ENCODE data around the gene ADGRB3. TPM values are rescaled to one million over a fixed set of nuclear protein-coding genes. Genes with fewer than 3 reads are reported as not detected.

Gene ADGRB3
- total and polyA plus RNA-seq, 2 donors (not counting 3 experiments of a cell fraction or from before 2014, with no cell fraction given), result not detected

- BruUV-seq (replicated peaks), result no TSS peak
- Histone ChIP-seq H4K20me1 (replicated peaks; ENCODE audit: control insufficient read depth, extremely low read depth, insufficient read depth, low read length) (no peaks in the 10 kb centered on the region), H3K36me3 (ENCODE audit: control insufficient read depth in 2 of 2, extremely low read depth in 1 of 2, insufficient read depth in 2 of 2, low read length in 2 of 2) (no peaks in the 10 kb centered on the region), H3K27ac (ENCODE audit: insufficient read depth, low read depth, low read length) (no peak overlapping the region), H3K27me3 (ENCODE audit: control insufficient read depth in 2 of 2, insufficient read depth in 2 of 2, low read length in 2 of 2) (no peaks in the 10 kb centered on the region), H3K9ac (replicated peaks; ENCODE audit: extremely low read depth, insufficient read depth, low read length) (no peak overlapping the region), H3K9me3 (replicated peaks; ENCODE audit: control insufficient read depth, insufficient read depth, low read length) (no peaks in the 10 kb centered on the region), H3K4me3 (replicated peaks in 1 of 3; ENCODE audit: insufficient read depth in 1 of 3, low read depth in 1 of 3, low read length in 3 of 3) (no peak overlapping the region), H3K4me2 (ENCODE audit: insufficient read depth, low read length) (no peak overlapping the region), H3K4me1 (ENCODE audit: control insufficient read depth, extremely low read depth, insufficient read depth, low read length) (no peaks in the 10 kb centered on the region), H3K79me2 (ENCODE audit: control insufficient read depth, insufficient read depth, low read length) (no peaks in the 10 kb centered on the region), H3K9me1 (replicated peaks; ENCODE audit: control insufficient read depth, extremely low read depth, insufficient read depth, low read length) (no peaks in the 10 kb centered on the region), H2AFZ (ENCODE audit: low read depth, low read length) (no peak overlapping the region)
- intact Hi-C loops (cut with micrococcal nuclease) (no loop called here), dilution Hi-C loops (cut with MboI; ENCODE audit: extremely low pct_ligation_motif_present, low sequenced_read_pairs) (no loop called here)
- FAIRE-seq (no peak), DNase-seq (ENCODE audit: low read depth, low spot score) (no peak)
- ChIA-PET POLR2A (no interaction called here), CTCF (no interaction called here)
- TF ChIP-seq CTCF (IDR thresholded peaks at IDR 0.05; ENCODE audit: extremely low read depth in 1 of 2, insufficient read depth in 1 of 2, low read depth in 1 of 2, low read length in 2 of 2) (no peak), POLR2AphosphoS5 (IDR thresholded peaks at IDR 0.05; ENCODE audit: insufficient read depth, low read depth, low read length) (no peak), JUN (IDR thresholded peaks at IDR 0.05; ENCODE audit: borderline replicate concordance, insufficient read depth, insufficient read length, low read depth) (no peak), GATA2 (IDR thresholded peaks at IDR 0.05; ENCODE audit: insufficient read depth, insufficient read length, low read depth, low read length) (no peak)
Measured at GRCh38 chr6:68911334-68911733, 276.3 kb downstream of the ADGRB3 start.

- Histone ChIP-seq H3K79me2 (ENCODE audit: control insufficient read depth, insufficient read depth, low read length) (no peaks in the 10 kb centered on the region), H3K9me1 (replicated peaks; ENCODE audit: control insufficient read depth, extremely low read depth, insufficient read depth, low read length) (no peaks in the 10 kb centered on the region), H3K4me1 (ENCODE audit: control insufficient read depth, extremely low read depth, insufficient read depth, low read length) (no peaks in the 10 kb centered on the region), H3K36me3 (ENCODE audit: control insufficient read depth in 2 of 2, extremely low read depth in 1 of 2, insufficient read depth in 2 of 2, low read length in 2 of 2) (no peaks in the 10 kb centered on the region), H2AFZ (ENCODE audit: low read depth, low read length) (no peak overlapping the region), H4K20me1 (replicated peaks; ENCODE audit: control insufficient read depth, extremely low read depth, insufficient read depth, low read length) (no peaks in the 10 kb centered on the region), H3K9me3 (replicated peaks; ENCODE audit: control insufficient read depth, insufficient read depth, low read length) (no peaks in the 10 kb centered on the region), H3K4me3 (replicated peaks in 1 of 3; ENCODE audit: insufficient read depth in 1 of 3, low read depth in 1 of 3, low read length in 3 of 3) (no peak overlapping the region), H3K4me2 (ENCODE audit: insufficient read depth, low read length) (no peak overlapping the region), H3K27ac (ENCODE audit: insufficient read depth, low read depth, low read length) (no peak overlapping the region), H3K27me3 (ENCODE audit: control insufficient read depth in 2 of 2, insufficient read depth in 2 of 2, low read length in 2 of 2) (no peaks in the 10 kb centered on the region), H3K9ac (replicated peaks; ENCODE audit: extremely low read depth, insufficient read depth, low read length) (no peak overlapping the region)
- ChIA-PET CTCF (no interaction called here), POLR2A (no interaction called here)
- TF ChIP-seq CTCF (IDR thresholded peaks at IDR 0.05; ENCODE audit: extremely low read depth in 1 of 2, insufficient read depth in 1 of 2, low read depth in 1 of 2, low read length in 2 of 2), result no peak
- TF ChIP-seq MYC (IDR thresholded peaks at IDR 0.05; ENCODE audit: low read depth, low read length), result no peak
- no peak for TF ChIP-seq POLR2A (IDR thresholded peaks at IDR 0.05; ENCODE audit: low read depth, low read length)
- TF ChIP-seq FOS (IDR thresholded peaks at IDR 0.05; ENCODE audit: borderline replicate concordance, insufficient read depth, low read length), result no peak
- no peak for TF ChIP-seq MAX (IDR thresholded peaks at IDR 0.05; ENCODE audit: insufficient read depth, insufficient read length)
- TF ChIP-seq EZH2 (IDR thresholded peaks at IDR 0.05; ENCODE audit: borderline replicate concordance, low read depth, low read length, severe bottlenecking), result no peak
- TF ChIP-seq JUN (IDR thresholded peaks at IDR 0.05; ENCODE audit: borderline replicate concordance, insufficient read depth, insufficient read length, low read depth), result no peak
- TF ChIP-seq POLR2AphosphoS5 (IDR thresholded peaks at IDR 0.05; ENCODE audit: insufficient read depth, low read depth, low read length), result no peak
- TF ChIP-seq GATA2 (IDR thresholded peaks at IDR 0.05; ENCODE audit: insufficient read depth, insufficient read length, low read depth, low read length), result no peak
- dilution Hi-C loops (cut with MboI; ENCODE audit: extremely low pct_ligation_motif_present, low sequenced_read_pairs), result no loop called here
- intact Hi-C loops (cut with micrococcal nuclease), result no loop called here
- FAIRE-seq (no peak), DNase-seq (ENCODE audit: low read depth, low spot score) (no peak)
- no TSS peak for BruUV-seq (replicated peaks)
Measured at GRCh38 chr6:68911811-68912210, 276.7 kb downstream of the ADGRB3 start.
